HepG2 (cell line): Measurements from ENCODE around the gene GFOD1. TPM values are rescaled to one million over a fixed set of nuclear protein-coding genes. Genes with fewer than 3 reads are reported as not detected.

Source experiments
- BORCS8-MEF2B ChIP-seq: sonication (generic); formaldehyde crosslinking; IDR thresholded peaks from 2 replicates; pipeline ENCODE4 v1.8.0; 2022; ENCODE audit warnings: mild to moderate bottlenecking, missing genetic modification reagents
- CREB3 ChIP-seq: sonication (generic); formaldehyde crosslinking; IDR thresholded peaks from 2 replicates; pipeline ENCODE4 v1.5.0; 2020; ENCODE audit warnings: missing genetic modification reagents
- EP300 ChIP-seq, 3 experiments: sonication (generic) in 1 of 3; formaldehyde crosslinking in 1 of 3; IDR thresholded peaks; 2 replicates each; pipeline versions ENCODE4 v1.5.1 to v1.6.1; 2011 to 2020; ENCODE audit warnings: low read depth in 2 of 3, low read length in 2 of 3, borderline replicate concordance in 1 of 3, improper control_type of control experiment in 1 of 3, mild to moderate bottlenecking in 1 of 3, missing genetic modification reagents in 1 of 3, moderate library complexity in 1 of 3
- HNRNPLL ChIP-seq: fragments of 200-400 bp; formaldehyde crosslinking; IDR thresholded peaks from 2 replicates; pipeline ENCODE4 v1.6.1; 2017; ENCODE audit warnings: mild to moderate bottlenecking, low read depth, low read length; ENCODE audit not compliant: poor library complexity, severe bottlenecking
- HOXA3 ChIP-seq: sonication (generic); formaldehyde crosslinking; IDR thresholded peaks from 2 replicates; pipeline ENCODE4 v1.5.0; 2020; ENCODE audit warnings: missing genetic modification reagents
- KAT8 ChIP-seq: IDR thresholded peaks from 2 replicates; pipeline ENCODE4 v1.6.1; 2016; ENCODE audit warnings: missing genetic modification reagents, missing compliant biosample characterization
- MED1 ChIP-seq: sonication (generic); formaldehyde crosslinking; IDR thresholded peaks from 2 replicates; pipeline ENCODE4 v1.4.0; 2020; ENCODE audit warnings: missing genetic modification reagents
- MED13 ChIP-seq: sonication (generic); formaldehyde crosslinking; IDR thresholded peaks from 2 replicates; pipeline ENCODE4 v1.5.0; 2020; ENCODE audit warnings: missing genetic modification reagents
- NFKBIZ ChIP-seq: IDR thresholded peaks from 2 replicates; pipeline ENCODE4 v1.6.1; 2018; ENCODE audit warnings: missing genetic modification reagents, missing compliant biosample characterization
- NKX3-1 ChIP-seq: sonication (generic); formaldehyde crosslinking; IDR thresholded peaks from 2 replicates; pipeline ENCODE4 v1.5.0; 2020; ENCODE audit warnings: missing genetic modification reagents
- SKI ChIP-seq: fragments of 450-650 bp; IDR thresholded peaks from one replicate; pipeline ENCODE4 v1.6.1; 2018; ENCODE audit warnings: mild to moderate bottlenecking; ENCODE audit not compliant: partially characterized antibody
- SMAD3 ChIP-seq: sonication (generic); formaldehyde crosslinking; IDR thresholded peaks from 2 replicates; pipeline ENCODE4 v1.4.0; 2020; ENCODE audit warnings: missing genetic modification reagents
- SRSF1 ChIP-seq: fragments of 200-400 bp; formaldehyde crosslinking; optimal IDR thresholded peaks from 2 replicates; pipeline ENCODE3; 2017; ENCODE audit warnings: mild to moderate bottlenecking, low read depth, low read length, moderate library complexity
- TBL1XR1 ChIP-seq: fragments of 150-350 bp; IDR thresholded peaks from 2 replicates; pipeline ENCODE4 v1.6.1; 2014; ENCODE audit warnings: borderline replicate concordance, low read length; ENCODE audit not compliant: partially characterized antibody
- TBX3 ChIP-seq: fragments of 450-650 bp; IDR thresholded peaks from 2 replicates; pipeline ENCODE4 v1.6.1; 2017; ENCODE audit warnings: antibody characterized with exemption, mild to moderate bottlenecking, inconsistent platforms, borderline replicate concordance
- XRCC5 ChIP-seq: fragments of 200-400 bp; formaldehyde crosslinking; optimal IDR thresholded peaks from 2 replicates; pipeline ENCODE3; 2017; ENCODE audit warnings: mild to moderate bottlenecking, low read length
- ZBTB43 ChIP-seq: sonication (generic); formaldehyde crosslinking; conservative IDR thresholded peaks from 2 replicates; pipeline ENCODE4 v1.4.0; 2020; ENCODE audit warnings: missing genetic modification reagents
- ZNF292 ChIP-seq: sonication (generic); formaldehyde crosslinking; IDR thresholded peaks from 2 replicates; pipeline ENCODE4 v1.8.1; 2022; ENCODE audit warnings: mild to moderate bottlenecking, low read depth, missing genetic modification reagents, borderline replicate concordance
- ZNF468 ChIP-seq: sonication (generic); formaldehyde crosslinking; IDR thresholded peaks from 2 replicates; pipeline ENCODE4 v1.8.0; 2022; ENCODE audit warnings: mild to moderate bottlenecking, moderate library complexity, missing genetic modification reagents
- ZNF570 ChIP-seq: sonication (generic); formaldehyde crosslinking; IDR thresholded peaks from 2 replicates; pipeline ENCODE4 v1.4.0; 2020; ENCODE audit warnings: mild to moderate bottlenecking, missing genetic modification reagents, borderline replicate concordance
- ZNF788 ChIP-seq: sonication (generic); formaldehyde crosslinking; IDR thresholded peaks from 2 replicates; pipeline ENCODE4 v1.5.0; 2020; ENCODE audit warnings: mild to moderate bottlenecking, missing genetic modification reagents, borderline replicate concordance
- polyA plus RNA-seq, 8 experiments: library from polyadenylated mRNA; depleted of rRNA in 3 of 8; stranded (reverse) in 7 of 8; unstranded in 1 of 8; fragments of >200 nt; fragmentation: Illumina TruSeq in 4 of 8; extraction: Trizol in 4 of 8; gene quantifications; 2 replicates each; pipeline versions ENCODE4 v1.2.1 to v1.2.3, GENCODE V29; 2011 to 2016; ENCODE audit warnings: low read depth in 4 of 8, missing spikeins in 1 of 8, mixed read lengths in 1 of 8; ENCODE audit not compliant: insufficient read depth in 1 of 8
- total RNA-seq, 5 experiments: library from RNA; depleted of rRNA; stranded (reverse); fragments of >200 nt; fragmentation: Illumina TruSeq; extraction: Trizol; gene quantifications; 2 replicates each; pipeline ENCODE4 v1.2.3, GENCODE V29; 2016; ENCODE audit warnings: low read depth in 1 of 5

GFOD1 gene
- total and polyA plus RNA-seq, 2 of the 13 experiments (the other 11 are each of a cell fraction or from before 2014, with no cell fraction given): 1.9 to 6.4 TPM

- peak; percentile 85 for TF ChIP-seq HOXA3
- TF ChIP-seq ZBTB43 (CRISPR knock-in tag): 0 out of 2 replicates have a peak, but pooled peaks have one; percentile 24
- peak; percentile 91 for TF ChIP-seq TBL1XR1
- peak; percentile 84; the same call in 1 of the 2 replicates for TF ChIP-seq NFKBIZ
- TF ChIP-seq SKI: peak; percentile 80
- peak; percentile 82 for TF ChIP-seq NKX3-1 (CRISPR knock-in tag)
- no peak for TF ChIP-seq HNRNPLL
- peak; percentile 89 for TF ChIP-seq MED13 (CRISPR knock-in tag)
- TF ChIP-seq MED1 (CRISPR knock-in tag): peak; percentile 84
- TF ChIP-seq XRCC5: peak; percentile 47
- TF ChIP-seq BORCS8-MEF2B (CRISPR knock-in tag): 0 out of 2 replicates have a peak, but pooled peaks have one; percentile 27
- TF ChIP-seq CREB3 (CRISPR knock-in tag): no peak
- peak; percentile 51; the same call in 1 of the 2 replicates for TF ChIP-seq ZNF292 (CRISPR knock-in tag)
- TF ChIP-seq KAT8 (CRISPR knock-in tag): peak; percentile 84
- TF ChIP-seq SRSF1: no peak
- TF ChIP-seq TBX3: peak; percentile 43; the same call in 1 of the 2 replicates
- no peak for TF ChIP-seq ZNF570 (CRISPR knock-in tag)
- TF ChIP-seq ZNF468 (CRISPR knock-in tag): no peak
- TF ChIP-seq EP300 (IDR thresholded peaks at IDR 0.05; ENCODE audit: low read depth in 2 of 2, low read length in 2 of 2): peak; percentile 91 to 96
- TF ChIP-seq EP300 (CRISPR knock-in tag; IDR thresholded peaks at IDR 0.05; ENCODE audit: borderline replicate concordance): peak; percentile 81; the same call in 1 of the 2 replicates
- TF ChIP-seq ZNF788 (CRISPR knock-in tag): peak; percentile 43; the same call in 1 of the 2 replicates
- TF ChIP-seq SMAD3 (CRISPR knock-in tag): peak; percentile 91
Measured at GRCh38 chr6:13407709-13408695, 79.4 kb downstream of the GFOD1 start (continued).
